ENCODE results near the gene OLFM1.

Gene OLFM1

GRCh38 chr9:135077497-135078200 lies 9.8 kb upstream of the OLFM1 start:
- no peak for DNase-seq

DNA sequence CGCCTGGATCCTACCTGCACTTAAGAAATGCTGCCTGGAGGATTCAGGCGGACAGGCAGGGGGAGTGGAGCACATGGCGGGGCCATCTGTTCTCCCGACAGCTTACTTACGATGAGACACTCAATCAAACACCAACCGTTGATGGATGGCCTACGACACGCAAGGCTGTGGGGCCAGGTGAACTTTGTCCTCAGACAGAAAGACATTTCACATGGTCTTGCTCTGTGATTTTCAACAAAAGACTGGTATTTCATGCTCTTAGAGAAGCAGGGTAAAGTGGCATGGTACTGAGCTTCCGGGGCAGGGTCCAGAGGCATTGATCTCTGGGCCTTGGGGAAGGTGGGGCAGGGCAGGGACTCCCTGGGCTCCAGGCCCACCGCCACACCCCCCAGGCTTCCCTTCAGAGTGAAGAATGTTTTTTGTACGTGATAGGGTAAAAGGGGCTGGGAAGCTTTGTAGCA lies 9.1 kb upstream of the OLFM1 start:
- DNase-seq, result no peak

- DNase-seq, result no peak
Measured at GRCh38 chr9:135079018-135079417, 8.4 kb upstream of the OLFM1 start.

- no peak for DNase-seq
Measured at GRCh38 chr9:135079676-135080075, 7.8 kb upstream of the OLFM1 start.

GRCh38 chr9:135080286-135081263 lies 6.9 kb upstream of the OLFM1 start:
- DNase-seq, result no peak

DNA sequence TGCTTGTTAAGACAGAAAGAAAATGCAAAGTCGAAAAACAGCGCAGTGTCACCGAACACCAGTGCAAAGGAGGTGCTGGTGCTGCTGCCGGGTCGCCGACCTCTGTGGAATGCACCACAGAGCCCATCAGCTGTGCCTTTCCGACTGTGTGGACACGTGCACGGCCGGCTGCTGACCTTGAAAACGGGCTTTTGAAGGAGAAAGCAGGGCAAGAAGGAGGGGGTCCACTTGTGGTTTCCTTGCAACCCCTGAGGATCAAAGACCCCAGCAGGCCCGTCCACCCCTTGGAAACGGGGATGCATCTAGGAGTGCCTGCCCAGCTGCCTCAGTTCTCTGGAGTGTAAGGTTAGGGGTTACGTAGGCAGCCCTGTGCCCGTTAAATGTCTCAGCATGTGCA lies 6.2 kb upstream of the OLFM1 start:
- no peak for DNase-seq

DNA sequence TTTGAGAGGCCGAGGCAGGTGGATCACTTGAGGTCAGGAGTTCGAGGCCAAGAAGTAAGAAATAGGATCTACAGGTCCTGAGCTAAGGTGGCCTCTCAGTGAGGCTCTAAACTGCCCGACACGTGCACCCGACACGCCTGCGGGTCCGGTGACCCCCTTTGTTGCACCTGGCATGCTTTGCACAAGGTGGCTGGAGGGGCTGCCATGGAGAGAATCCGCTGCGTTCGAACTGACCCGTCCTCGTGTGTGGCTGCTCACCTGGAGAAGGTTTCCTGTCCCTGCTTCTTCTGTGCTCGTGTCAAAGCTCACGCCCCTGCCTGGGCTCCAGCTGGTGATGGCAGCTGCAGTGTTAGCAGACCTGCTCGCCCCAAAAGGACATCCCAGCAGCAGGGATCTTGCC lies 5.7 kb upstream of the OLFM1 start:
- no peak for DNase-seq

GRCh38 chr9:135082536-135082935 lies 4.9 kb upstream of the OLFM1 start:
- no peak for DNase-seq

- DNase-seq, result no peak
Measured at GRCh38 chr9:135083241-135083810, 4.1 kb upstream of the OLFM1 start.

GRCh38 chr9:135083831-135084230 lies 3.6 kb upstream of the OLFM1 start:
- peak in 1 of 2 experiments; percentile 11 for DNase-seq

- no peak for DNase-seq
Measured at GRCh38 chr9:135084262-135084661, 3.2 kb upstream of the OLFM1 start.

DNA sequence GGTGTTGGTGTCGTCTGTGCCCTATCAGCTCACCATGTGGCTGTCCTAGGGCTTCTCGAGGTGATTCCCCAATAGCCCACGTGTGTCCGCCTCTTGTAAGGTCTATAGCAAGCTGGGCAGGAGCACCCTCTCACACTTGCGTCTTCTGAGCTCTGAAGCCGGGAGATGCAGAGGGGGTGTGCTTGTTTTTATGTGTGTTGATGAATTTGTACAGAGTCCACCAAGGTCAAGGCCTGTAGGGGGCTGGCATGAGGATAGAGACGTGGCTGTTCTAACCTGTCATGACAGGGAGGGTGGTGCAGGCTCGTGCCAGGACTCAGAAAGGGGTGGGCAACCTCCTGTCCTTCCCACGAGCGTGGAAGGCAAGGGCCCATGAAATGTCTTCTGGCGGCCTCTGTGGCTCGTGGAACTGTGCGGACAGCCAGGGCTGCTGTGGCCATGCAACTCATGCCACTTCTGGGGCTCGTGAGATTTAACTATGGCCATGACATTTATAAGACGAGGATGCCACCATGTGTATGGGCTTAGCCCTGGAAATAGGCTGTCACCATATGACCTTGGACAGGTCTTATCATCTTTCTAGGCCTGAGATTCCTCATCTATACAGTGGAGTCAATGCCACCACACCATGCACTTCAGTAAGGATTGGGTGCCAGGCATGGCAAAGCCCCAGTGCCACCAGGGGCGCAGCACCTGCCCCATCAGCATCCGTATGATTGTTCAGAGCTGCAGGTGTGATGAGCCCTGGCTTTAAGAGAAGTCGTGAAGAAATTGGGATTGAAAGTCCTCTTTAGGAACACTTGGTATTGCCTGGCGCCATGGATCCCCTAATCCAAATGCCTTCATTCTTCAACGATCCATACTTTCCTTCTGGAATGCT lies 2.3 kb upstream of the OLFM1 start:
- DNase-seq, result no peak

- peak; percentile 33 to 72 for DNase-seq
Measured at GRCh38 chr9:135085830-135086546, 1.5 kb upstream of the OLFM1 start.

- DNase-seq, result no peak
Measured at GRCh38 chr9:135086597-135087488, 625 bp upstream of the OLFM1 start.

DNA sequence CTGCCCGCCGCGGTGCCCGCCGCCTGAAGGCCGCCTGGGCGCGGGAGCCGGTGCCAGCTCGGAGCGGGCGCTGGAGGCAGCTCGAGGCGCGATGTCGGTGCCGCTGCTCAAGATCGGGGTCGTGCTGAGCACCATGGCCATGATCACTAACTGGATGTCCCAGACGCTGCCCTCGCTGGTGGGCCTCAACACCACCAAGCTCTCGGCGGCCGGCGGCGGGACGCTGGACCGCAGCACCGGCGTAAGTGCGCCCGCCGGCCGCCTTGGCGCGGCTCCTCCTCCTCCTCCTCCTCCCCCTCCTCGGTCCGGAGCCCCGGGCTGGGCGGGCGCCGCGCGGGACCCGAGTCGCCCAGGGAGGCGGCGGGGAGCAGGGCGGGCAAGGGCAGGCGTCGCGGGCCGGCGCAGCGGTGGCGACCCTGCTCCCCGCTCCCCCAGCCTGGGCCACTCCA lies 455 bp downstream of the OLFM1 start:
- DNase-seq, result no peak

GRCh38 chr9:135088348-135088978 lies 995 bp downstream of the OLFM1 start:
- no peak for DNase-seq

GRCh38 chr9:135088979-135089847 lies 1.7 kb downstream of the OLFM1 start:
- no peak for DNase-seq

DNA sequence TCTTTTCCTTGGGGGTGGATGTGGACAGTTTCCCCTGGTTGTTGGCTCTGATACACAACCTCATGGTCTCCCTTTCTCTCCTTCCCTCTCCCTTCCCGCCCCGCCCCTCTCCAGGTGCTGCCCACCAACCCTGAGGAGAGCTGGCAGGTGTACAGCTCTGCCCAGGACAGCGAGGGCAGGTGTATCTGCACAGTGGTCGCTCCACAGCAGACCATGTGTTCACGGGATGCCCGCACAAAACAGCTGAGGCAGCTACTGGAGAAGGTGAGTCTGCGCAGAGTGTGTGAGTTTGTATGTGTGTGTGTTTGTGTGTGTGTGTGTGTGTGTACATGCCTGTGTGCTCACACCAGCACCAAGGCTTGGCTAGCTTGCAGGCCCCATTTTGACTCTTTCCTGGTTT lies 2.6 kb downstream of the OLFM1 start:
- DNase-seq, result no peak

DNA sequence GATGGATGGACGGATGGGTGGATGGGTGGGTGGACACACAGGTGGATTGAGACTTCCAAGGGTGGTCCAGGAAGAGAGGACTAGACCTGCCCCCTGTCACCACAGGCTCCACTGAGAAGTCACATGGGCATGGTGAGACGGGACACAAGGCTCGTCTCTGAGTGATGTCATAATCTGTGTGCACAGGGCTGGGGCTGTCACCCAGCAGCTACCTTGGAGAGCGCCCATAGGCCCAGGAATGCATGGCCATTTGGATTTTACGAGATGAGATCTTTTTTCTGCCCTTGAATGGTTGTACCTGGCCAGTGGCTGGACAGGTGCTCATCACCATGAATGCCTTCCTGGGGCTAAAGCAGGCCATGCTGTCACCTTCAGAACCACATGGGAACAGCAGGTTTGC lies 3.1 kb downstream of the OLFM1 start:
- DNase-seq, result peak in 1 of 2 experiments; percentile 15
